Gastrocnemius medialis (tissue), 4 donors: ENCODE measurements around the gene AIG1. TPM values are rescaled to one million over a fixed set of nuclear protein-coding genes. Genes with fewer than 3 reads are reported as not detected.
"Not testable (repeated sequence)": the region's sequence is repeated elsewhere in the genome, so short reads cannot be mapped to it uniquely, and the experiment has no call there.

ENCODE experiments used
- ATAC-seq, 2 donors: fragments of 150-250 bp; one replicate each; pipeline ENCODE4 v1.9.1; 2016
- DNase-seq, 2 donors: peaks; one replicate each; pipeline ENCODE4 v3.0.0-alpha.2; 2019
- H3K27ac ChIP-seq, 4 donors: fragments of 200-600 bp; sonication (generic); 1 replicate in 1 of 4; 2 replicates in 3 of 4; pipeline ENCODE4 v1.5.1; 2016 to 2018; ENCODE audit warnings: mild to moderate bottlenecking in 2 of 4, moderate library complexity in 1 of 4
- H3K27me3 ChIP-seq, 3 donors: fragments of 200-600 bp; sonication (generic) in 2 of 3; 1 replicate in 1 of 3; 2 replicates in 2 of 3; pipeline versions ENCODE4 v1.5.1 to v1.6.0; 2016 to 2019; ENCODE audit warnings: mild to moderate bottlenecking in 1 of 3, moderate library complexity in 1 of 3
- H3K36me3 ChIP-seq, 2 donors: fragments of 200-600 bp; sonication (generic) in 1 of 2; one replicate each; pipeline ENCODE4 v1.5.1; 2017 to 2018
- H3K4me1 ChIP-seq, 2 donors: fragments of 200-600 bp; sonication (generic) in 1 of 2; one replicate each; pipeline ENCODE4 v1.5.1; 2016 to 2017; ENCODE audit warnings: mild to moderate bottlenecking in 2 of 2
- H3K4me3 ChIP-seq, 4 donors: fragments of 200-600 bp; sonication (generic) in 3 of 4; 1 replicate in 1 of 4; 2 replicates in 3 of 4; pipeline ENCODE4 v1.5.1; 2016 to 2019; ENCODE audit warnings: mild to moderate bottlenecking in 2 of 4
- H3K9me3 ChIP-seq, 3 donors: fragments of 200-600 bp; sonication (generic) in 2 of 3; 1 replicate in 1 of 3; 2 replicates in 2 of 3; pipeline ENCODE4 v1.5.1; 2016 to 2019
- CTCF ChIP-seq, 5 experiments: fragments of 450-650 bp in 3 of 5; fragments of 200-600 bp in 2 of 5; sonication (generic) in 2 of 5; IDR thresholded peaks in 4 of 5; conservative IDR thresholded peaks in 1 of 5; 1 replicate in 4 of 5; 2 replicates in 1 of 5; pipeline ENCODE4 v1.5.1; 2016 to 2019; ENCODE audit warnings: antibody characterized with exemption in 5 of 5, mild to moderate bottlenecking in 3 of 5, moderate library complexity in 3 of 5
- POLR2A ChIP-seq, 2 donors: fragments of 450-650 bp; IDR thresholded peaks; one replicate each; pipeline ENCODE4 v1.6.1; 2017; ENCODE audit warnings: antibody characterized with exemption in 2 of 2, mild to moderate bottlenecking in 2 of 2, moderate library complexity in 2 of 2
- in situ Hi-C, 4 donors: fragments of 200-750 bp; cut with MboI; loops; one replicate each; pipeline versions ENCODE4 v1.15.0 to v1.8.0; 2017; ENCODE audit warnings: low sequenced_read_pairs in 4 of 4
- intact Hi-C: fragments of 100-400 bp; cut with DNase I; formaldehyde crosslinking; loops from one replicate; pipeline ENCODE4 v1.15.1; 2023; ENCODE audit warnings: low total_unique reads
- total RNA-seq, 4 donors: library from RNA; depleted of rRNA; stranded (reverse); fragments of >200 nt; gene quantifications; one replicate each; pipeline versions ENCODE4 v1.1.0 to v1.2.3, GENCODE V29; 2016

Gene AIG1
- total RNA-seq, result 10 to 100 TPM in 1 of 4 donors, 1 to 10 TPM in 3; 5.3 to 10.3 (median 5.7) TPM

GRCh38 chr6:143060806-143061596, at the start of gene AIG1:
TSS of gene AIG1 (plus strand) at chr6:143060889. CDS start at chr6:143060926, 37 bp downstream.
- intact Hi-C loops, result loop anchor here (1.0 to 10.0 kb wide), 5 partner anchors 104 to 390 kb away; partner anchors contain the start of genes ADAT2 and PEX3

GRCh38 chr6:143014764-143015163, 45.9 kb upstream of the AIG1 start:
- H3K36me3 ChIP-seq, result no peaks in the 10 kb centered on the region
- no peak overlapping the region for H3K4me3 ChIP-seq
- H3K4me1 ChIP-seq, result no peaks in the 10 kb centered on the region
- DNase-seq (no peak), ATAC-seq (no peak)
- H3K27ac ChIP-seq, result no peak overlapping the region
- no peaks in the 10 kb centered on the region for H3K9me3 ChIP-seq
- no peak for TF ChIP-seq CTCF (IDR thresholded peaks at IDR 0.05 in 4 of 5, conservative IDR thresholded peaks at IDR 0.05 in 1 of 5)
- TF ChIP-seq POLR2A (IDR thresholded peaks at IDR 0.05), result no peak
- in situ Hi-C loops (no loop called here), intact Hi-C loops (no loop called here)
- H3K27me3 ChIP-seq, result no peaks in the 10 kb centered on the region

More at GRCh38 chr6:143060806-143061596, at the start of gene AIG1:
- ATAC-seq, result peak; percentile 29 to 34
- TF ChIP-seq POLR2A (IDR thresholded peaks at IDR 0.05), result no peak
- TF ChIP-seq CTCF (IDR thresholded peaks at IDR 0.05 in 4 of 5, conservative IDR thresholded peaks at IDR 0.05 in 1 of 5), result no peak
- Histone ChIP-seq H3K27ac (peak within 1 kb of the TSS; percentile 96 to 100 (median 98)), H3K27me3 (no peaks in the 10 kb centered on the region), H3K4me1 (peaks cover 28 to 36% of the 10 kb centered on the region in 2 donors), H3K4me3 (peak within 1 kb of the TSS; percentile 81 to 97 (median 89)), H3K9me3 (no peaks in the 10 kb centered on the region), H3K36me3 (no peaks in the 10 kb centered on the region)
- DNase-seq, result peak; percentile 21 to 64
- in situ Hi-C loops, result no loop called here

GRCh38 chr6:143015300-143015706, 45.4 kb upstream of the AIG1 start:
- Histone ChIP-seq H3K9me3 (no peaks in the 10 kb centered on the region), H3K4me1 (no peaks in the 10 kb centered on the region), H3K4me3 (no peak overlapping the region), H3K27me3 (no peaks in the 10 kb centered on the region), H3K36me3 (no peaks in the 10 kb centered on the region), H3K27ac (no peak overlapping the region)
- in situ Hi-C loops (no loop called here), intact Hi-C loops (no loop called here)
- TF ChIP-seq POLR2A (IDR thresholded peaks at IDR 0.05), result no peak
- ATAC-seq, result no peak
- no peak for DNase-seq

- DNase-seq (no peak), ATAC-seq (peak in 1 of 2 donors; percentile 46)
- H3K27me3 ChIP-seq, result no peaks in the 10 kb centered on the region
- no peak overlapping the region for H3K4me3 ChIP-seq
- H3K27ac ChIP-seq, result no peak overlapping the region
- no peaks in the 10 kb centered on the region for H3K9me3 ChIP-seq
- no peaks in the 10 kb centered on the region for H3K36me3 ChIP-seq
- TF ChIP-seq CTCF (IDR thresholded peaks at IDR 0.05 in 4 of 5, conservative IDR thresholded peaks at IDR 0.05 in 1 of 5), result no peak
- intact Hi-C loops, result no loop called here
- in situ Hi-C loops, result no loop called here
- no peaks in the 10 kb centered on the region for H3K4me1 ChIP-seq
Measured at GRCh38 chr6:143018955-143019354, 41.7 kb upstream of the AIG1 start.

- in situ Hi-C loops, result loop anchor here in 2 of 4 donors (5.0 to 10.0 kb wide), 2 partner anchors 326 to 329 kb away; no protein-coding TSS in a partner anchor
- intact Hi-C loops, result not testable (repeated sequence)
Measured at GRCh38 chr6:143020862-143021261, 39.8 kb upstream of the AIG1 start.

More at GRCh38 chr6:143020862-143021261, 39.8 kb upstream of the AIG1 start:
- not testable (repeated sequence) for H3K4me3 ChIP-seq, H3K4me1 ChIP-seq, H3K27me3 ChIP-seq, H3K36me3 ChIP-seq, ATAC-seq, H3K27ac ChIP-seq, DNase-seq, H3K9me3 ChIP-seq
